ENCODE measurements around the gene COL13A1. TPM values are rescaled to one million over a fixed set of nuclear protein-coding genes. Genes with fewer than 3 reads are reported as not detected.

Gene COL13A1
- total RNA-seq, 1 experiment from 2014 or later: 0.11 TPM

DNA sequence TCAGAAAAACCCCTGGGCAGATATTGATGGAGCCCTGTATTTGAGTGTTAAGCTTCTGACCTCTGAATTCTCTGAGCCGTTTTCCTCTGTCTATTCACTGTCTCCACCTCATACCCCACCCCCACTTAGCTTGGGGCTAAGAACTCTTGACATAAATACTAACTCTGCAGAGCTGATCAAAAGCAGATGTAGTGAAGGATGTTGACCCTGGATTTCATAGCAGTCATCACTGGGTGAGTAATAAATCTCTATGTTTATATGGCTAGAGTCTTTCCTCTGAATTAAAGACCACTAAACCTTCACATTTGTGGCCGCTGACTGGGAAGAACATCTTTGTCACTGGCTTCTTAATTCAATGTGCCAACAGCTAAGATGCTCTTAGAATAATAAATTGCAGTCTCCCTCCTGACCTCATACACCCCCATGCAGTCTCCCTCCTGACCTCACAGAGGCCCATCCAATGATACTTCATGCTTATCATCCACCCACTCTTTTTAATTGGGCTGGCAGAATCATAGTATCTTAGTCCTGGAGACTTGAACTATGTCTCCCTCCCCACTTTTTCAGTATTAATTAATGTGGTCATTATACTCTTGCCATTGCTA is 172.9 kb downstream of the COL13A1 start:
- no peak for DNase-seq (ENCODE audit: low read depth, low spot score)
- in situ Hi-C loops (cut with HindIII; ENCODE audit: low pct_unique_long_range_greater_than_20kb, low sequenced_read_pairs): no loop called here

DNA sequence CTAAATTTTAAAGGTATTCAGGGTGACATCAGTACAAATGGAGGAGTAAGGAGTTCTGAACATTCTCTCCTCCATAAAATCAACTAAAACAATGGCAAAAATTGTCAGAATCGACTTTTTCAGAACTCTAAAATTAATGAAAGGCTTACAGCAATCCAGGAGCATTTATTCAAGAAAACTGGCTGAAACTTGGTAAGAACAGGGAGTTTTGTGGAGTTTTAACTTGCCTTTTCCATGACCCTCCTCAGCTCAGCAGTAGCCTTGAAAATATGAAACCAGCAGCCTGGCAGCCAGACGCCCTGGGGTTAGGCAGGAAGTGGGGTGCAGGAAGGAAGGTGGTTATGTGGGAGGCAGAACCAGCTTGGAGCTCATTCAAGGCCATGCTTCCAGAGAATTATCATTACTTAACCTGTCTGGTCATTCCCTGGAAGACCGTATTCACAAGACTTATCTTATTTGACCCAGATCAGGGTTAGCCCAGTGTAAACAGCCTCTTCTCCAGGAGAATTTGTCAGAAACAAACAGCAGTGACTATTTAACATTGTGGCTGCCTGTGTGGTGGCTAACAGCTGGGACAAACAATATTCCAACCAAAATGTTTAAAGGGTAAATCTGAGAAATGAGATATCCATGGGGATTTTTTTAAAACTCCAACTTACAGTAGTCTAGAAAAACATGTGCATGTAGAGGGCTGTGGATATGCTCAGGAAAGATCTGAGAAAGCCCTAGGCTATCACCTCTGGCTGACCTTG is 175.3 kb downstream of the COL13A1 start:
- DNase-seq (ENCODE audit: low read depth, low spot score): no peak
- in situ Hi-C loops (cut with HindIII; ENCODE audit: low pct_unique_long_range_greater_than_20kb, low sequenced_read_pairs): no loop called here

DNA sequence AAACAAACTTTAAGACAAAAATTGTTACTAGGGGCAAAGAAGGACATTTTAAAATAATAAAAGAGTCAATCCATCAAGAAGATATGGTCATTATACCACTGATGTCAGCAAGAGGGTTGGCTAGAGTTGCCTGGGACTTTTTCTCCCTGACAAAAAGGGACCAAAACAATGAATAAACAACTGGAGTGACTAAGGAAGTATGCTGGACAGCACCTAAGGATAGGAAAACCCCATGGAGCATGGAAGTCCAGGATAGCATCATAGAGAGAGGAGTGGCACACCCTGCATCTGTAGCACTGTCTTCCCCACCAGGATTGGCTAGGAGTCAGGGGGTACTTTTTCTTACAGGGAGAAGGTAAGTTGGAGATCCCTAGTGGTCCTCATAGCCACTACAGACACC is 177.5 kb downstream of the COL13A1 start:
- no peak for DNase-seq (ENCODE audit: low read depth, low spot score)
- in situ Hi-C loops (cut with HindIII; ENCODE audit: low pct_unique_long_range_greater_than_20kb, low sequenced_read_pairs): no loop called here

DNA sequence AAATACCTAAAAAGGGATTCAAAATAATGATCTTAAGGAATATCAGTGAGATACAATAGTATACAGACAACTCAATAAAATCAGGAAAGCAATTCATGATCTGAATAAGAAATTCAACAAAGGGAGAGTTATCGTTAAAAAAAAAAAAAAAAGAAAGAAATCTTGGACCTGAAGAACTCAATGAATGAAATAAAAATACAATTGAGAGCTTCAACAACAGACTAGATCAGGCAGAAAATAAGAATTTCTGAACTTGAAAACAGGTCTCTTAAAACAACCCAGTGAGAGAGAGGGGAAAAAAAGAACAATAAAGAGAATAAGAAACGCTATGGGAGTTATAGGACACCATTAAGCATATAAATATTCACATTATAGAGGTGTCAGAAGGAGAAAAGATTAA is 179.0 kb downstream of the COL13A1 start:
- in situ Hi-C loops (cut with HindIII; ENCODE audit: low pct_unique_long_range_greater_than_20kb, low sequenced_read_pairs): no loop called here
- DNase-seq (ENCODE audit: low read depth, low spot score): no peak

DNA sequence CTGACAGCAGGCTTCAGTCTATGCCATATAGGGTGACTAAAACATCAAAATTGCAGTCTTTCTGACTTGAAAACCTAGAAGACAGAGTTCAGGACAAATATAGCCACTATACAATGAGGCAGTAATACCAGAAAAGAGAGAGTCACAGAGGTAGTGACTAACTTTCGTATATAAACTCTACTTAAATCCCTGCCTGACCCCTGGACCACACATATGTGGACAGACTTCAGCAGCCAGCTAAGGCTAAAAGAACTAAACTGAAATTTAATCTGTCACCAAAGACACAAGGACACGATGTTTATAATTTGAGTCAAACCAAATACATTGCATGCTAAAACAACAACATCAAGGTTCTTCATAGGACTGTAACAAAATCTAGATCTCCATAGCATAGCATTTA is 186.4 kb downstream of the COL13A1 start:
- in situ Hi-C loops (cut with HindIII; ENCODE audit: low pct_unique_long_range_greater_than_20kb, low sequenced_read_pairs): no loop called here
- no peak for DNase-seq (ENCODE audit: low read depth, low spot score)

DNA sequence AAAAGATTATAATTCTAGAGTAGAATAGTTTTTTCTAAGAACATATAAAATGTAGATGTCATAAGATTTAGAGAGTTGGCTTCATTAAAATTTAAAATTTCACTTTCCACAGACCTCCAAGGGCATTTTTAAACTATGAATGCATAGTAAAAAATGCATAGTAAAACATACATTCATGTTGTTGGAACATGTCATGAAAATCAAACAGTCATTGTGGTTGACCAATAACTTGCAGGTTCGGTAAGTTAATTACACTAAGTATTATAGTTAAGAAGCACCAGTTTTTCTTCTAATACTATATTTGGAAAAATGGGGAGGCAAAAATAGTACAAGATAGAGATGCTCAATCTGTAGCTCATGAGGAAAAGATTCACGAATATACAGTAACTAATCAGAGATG is 189.4 kb downstream of the COL13A1 start:
- in situ Hi-C loops (cut with HindIII; ENCODE audit: low pct_unique_long_range_greater_than_20kb, low sequenced_read_pairs): no loop called here
- no peak for DNase-seq (ENCODE audit: low read depth, low spot score)

DNA sequence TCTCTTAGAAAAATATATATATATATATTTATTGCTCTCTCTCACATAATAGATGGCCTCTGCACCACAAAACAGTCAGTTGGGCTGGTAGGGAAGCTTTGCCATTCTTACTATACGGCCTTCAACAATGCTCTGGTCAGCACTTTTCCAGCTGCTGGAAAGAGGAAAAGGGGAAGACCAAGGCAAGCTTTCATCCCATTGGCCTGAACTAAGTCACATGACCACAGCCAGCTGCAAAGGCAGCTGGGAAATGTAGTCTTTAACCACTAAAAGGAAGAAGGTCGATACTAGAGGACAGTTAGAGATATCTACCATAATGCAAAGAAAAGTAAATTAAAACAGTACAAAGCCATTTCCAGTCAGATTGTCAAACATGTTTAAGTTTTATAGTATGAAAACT is 192.6 kb downstream of the COL13A1 start:
- in situ Hi-C loops (cut with HindIII; ENCODE audit: low pct_unique_long_range_greater_than_20kb, low sequenced_read_pairs): no loop called here
- peak; percentile 69 for DNase-seq (ENCODE audit: low read depth, low spot score)

DNA sequence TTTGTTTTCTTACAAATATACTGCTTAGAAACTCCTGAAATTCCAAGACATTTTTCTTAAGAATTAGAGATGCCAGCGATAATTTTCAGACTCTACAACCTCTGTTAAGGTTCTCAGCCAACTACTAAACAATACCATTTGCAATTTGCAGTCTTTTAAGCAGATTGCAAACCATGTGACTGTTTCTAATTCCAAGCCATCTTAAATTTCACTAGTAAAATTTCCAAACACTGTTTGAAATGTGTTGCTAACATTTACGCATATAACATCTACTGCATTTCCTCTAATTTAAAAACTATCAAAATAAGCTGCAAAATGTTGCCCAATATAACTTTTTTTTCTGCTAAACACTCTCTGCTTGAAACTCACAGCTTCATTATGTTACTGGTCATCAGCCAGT is 194.9 kb downstream of the COL13A1 start:
- in situ Hi-C loops (cut with HindIII; ENCODE audit: low pct_unique_long_range_greater_than_20kb, low sequenced_read_pairs): no loop called here

DNA sequence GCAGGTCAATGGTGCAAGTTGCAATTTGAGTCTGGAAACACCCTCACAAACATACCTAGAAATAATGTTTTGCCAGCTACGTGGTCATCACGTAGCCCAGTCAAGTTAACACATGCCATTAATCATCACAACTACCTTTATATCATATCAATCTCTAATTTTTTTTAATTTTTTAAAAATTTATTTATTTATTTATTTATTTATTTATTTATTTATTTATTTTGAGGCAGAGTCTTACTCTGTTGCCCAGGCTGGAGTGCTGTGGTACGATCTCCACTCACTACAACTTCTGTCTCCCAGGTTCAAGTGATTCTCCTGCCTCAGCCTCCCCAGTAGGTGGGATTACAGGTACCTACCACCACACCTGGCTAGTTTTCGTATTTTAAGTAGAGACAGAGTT is 198.6 kb downstream of the COL13A1 start:
- DNase-seq (ENCODE audit: low read depth, low spot score): no peak
- in situ Hi-C loops (cut with HindIII; ENCODE audit: low pct_unique_long_range_greater_than_20kb, low sequenced_read_pairs): no loop called here

More for the DNA sequence above, 194.9 kb downstream of the COL13A1 start:
- DNase-seq (ENCODE audit: low read depth, low spot score): no peak

DNA sequence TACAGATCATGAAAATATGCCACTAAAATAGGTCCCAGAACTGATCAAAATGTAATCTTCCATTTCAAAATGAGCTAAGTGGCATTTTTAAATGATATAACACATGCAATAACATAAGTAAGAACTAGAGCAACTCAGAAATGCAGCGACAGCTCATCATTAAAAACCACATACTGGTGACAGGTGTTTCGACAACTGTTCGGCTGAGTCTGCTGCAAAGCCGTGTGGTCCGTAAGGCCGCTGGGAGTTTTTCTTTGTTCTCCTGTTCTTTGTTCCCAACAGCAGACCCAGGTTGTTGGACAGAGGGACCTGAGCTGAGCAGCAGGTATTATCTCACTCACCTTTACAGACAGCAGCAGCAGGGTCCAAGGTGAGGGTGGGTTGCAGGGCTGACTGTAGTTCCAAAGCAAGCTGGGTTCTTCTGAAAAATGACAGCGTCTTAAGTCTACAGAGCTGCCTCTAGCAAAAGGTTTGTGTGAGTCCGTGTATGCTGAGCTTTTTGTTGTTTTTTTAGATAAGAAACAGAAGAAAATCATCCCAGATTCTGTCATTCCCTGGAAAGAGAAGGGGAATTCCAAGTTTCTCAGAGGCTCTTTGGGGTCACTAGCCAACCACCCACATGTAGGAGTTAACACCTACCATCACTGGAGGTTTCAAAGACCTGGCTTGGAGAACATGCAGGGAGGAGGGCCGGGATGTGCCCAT is 205.6 kb downstream of the COL13A1 start:
- no peak for DNase-seq (ENCODE audit: low read depth, low spot score)
- in situ Hi-C loops (cut with HindIII; ENCODE audit: low pct_unique_long_range_greater_than_20kb, low sequenced_read_pairs): no loop called here

Other genes starting within 250 kb of the COL13A1 start
- gene NEUROG3, start 228.5 kb upstream of the COL13A1 start, total RNA-seq (2014; rRNA removed; shearing (Covaris generic)): not detected in 2 replicates
- gene FAM241B, start 171.7 kb upstream of the COL13A1 start, total RNA-seq (2014; rRNA removed; shearing (Covaris generic)): 0.75 and 1.2 TPM in 2 replicates

All from SK-MEL-5 (cell line).